OCI-LY3 (cell line): ENCODE data around the gene NTPCR.

Source experiments
- H2AFZ ChIP-seq: fragments of 200-600, 300-600 bp; shearing (Covaris generic); 2 replicates; pipeline ENCODE4 v1.6.0; 2014; ENCODE audit warnings: antibody characterized with exemption, low read depth, low read length
- H3K27ac ChIP-seq: fragments of 200-600, 300-600 bp; sonication (generic); 2 replicates; pipeline ENCODE4 v1.5.1; 2014; ENCODE audit warnings: mild to moderate bottlenecking, low read length, moderate library complexity, mixed read lengths
- H3K27me3 ChIP-seq: fragments of 200-600, 300-600 bp; sonication (generic); 2 replicates; pipeline ENCODE4 v1.6.1; 2014; ENCODE audit warnings: low read depth, low read length, mixed read lengths
- H3K36me3 ChIP-seq: fragments of 200-600, 300-600 bp; sonication (generic); replicated peaks from 2 replicates; pipeline ENCODE3; 2014; ENCODE audit warnings: low read depth, low read length, mixed read lengths
- H3K4me1 ChIP-seq: fragments of 300-600, 200-600 bp; sonication (generic); 2 replicates; pipeline ENCODE4 v1.6.1; 2014; ENCODE audit warnings: low read length, mixed read lengths
- H3K4me2 ChIP-seq: fragments of 200-600, 300-600 bp; sonication (generic); 2 replicates; pipeline ENCODE4 v1.6.1; 2014; ENCODE audit warnings: low read length, mixed read lengths
- H3K4me3 ChIP-seq: fragments of 300-600, 200-600 bp; sonication (generic); 2 replicates; pipeline ENCODE4 v1.5.1; 2014; ENCODE audit warnings: antibody characterized with exemption, mild to moderate bottlenecking, low read length, moderate library complexity
- H3K79me2 ChIP-seq: fragments of 300-600, 200-600 bp; shearing (Covaris generic); 2 replicates; pipeline ENCODE4 v1.6.1; 2014; ENCODE audit warnings: mild to moderate bottlenecking, low read length, mixed read lengths
- H3K9ac ChIP-seq: fragments of 300-600, 200-600 bp; shearing (Covaris generic); 2 replicates; pipeline ENCODE4 v1.6.0; 2014; ENCODE audit warnings: mild to moderate bottlenecking, low read length, moderate library complexity
- H3K9me3 ChIP-seq: fragments of 200-600, 300-600 bp; shearing (Covaris generic); 2 replicates; pipeline ENCODE4 v1.6.1; 2014; ENCODE audit warnings: low read length, mixed read lengths; ENCODE audit not compliant: insufficient read depth
- H4K20me1 ChIP-seq: fragments of 200-600, 300-600 bp; sonication (generic); 2 replicates; pipeline ENCODE4 v1.6.1; 2016; ENCODE audit warnings: low read length, mixed read lengths; ENCODE audit not compliant: insufficient read depth
- EZH2phosphoT487 ChIP-seq: fragments of 200-600 bp; shearing (Covaris generic); IDR thresholded peaks from 2 replicates; pipeline ENCODE4 v1.6.1; 2018; ENCODE audit warnings: antibody characterized with exemption, mixed run types, low read depth
- TF ChIP-seq, protein P1 (sequence below): fragments of 200-600, 300-600 bp; sonication (generic); IDR thresholded peaks from 2 replicates; pipeline ENCODE4 v1.5.1; 2014; ENCODE audit warnings: antibody characterized with exemption, low read length, low read depth

Gene NTPCR

DNA sequence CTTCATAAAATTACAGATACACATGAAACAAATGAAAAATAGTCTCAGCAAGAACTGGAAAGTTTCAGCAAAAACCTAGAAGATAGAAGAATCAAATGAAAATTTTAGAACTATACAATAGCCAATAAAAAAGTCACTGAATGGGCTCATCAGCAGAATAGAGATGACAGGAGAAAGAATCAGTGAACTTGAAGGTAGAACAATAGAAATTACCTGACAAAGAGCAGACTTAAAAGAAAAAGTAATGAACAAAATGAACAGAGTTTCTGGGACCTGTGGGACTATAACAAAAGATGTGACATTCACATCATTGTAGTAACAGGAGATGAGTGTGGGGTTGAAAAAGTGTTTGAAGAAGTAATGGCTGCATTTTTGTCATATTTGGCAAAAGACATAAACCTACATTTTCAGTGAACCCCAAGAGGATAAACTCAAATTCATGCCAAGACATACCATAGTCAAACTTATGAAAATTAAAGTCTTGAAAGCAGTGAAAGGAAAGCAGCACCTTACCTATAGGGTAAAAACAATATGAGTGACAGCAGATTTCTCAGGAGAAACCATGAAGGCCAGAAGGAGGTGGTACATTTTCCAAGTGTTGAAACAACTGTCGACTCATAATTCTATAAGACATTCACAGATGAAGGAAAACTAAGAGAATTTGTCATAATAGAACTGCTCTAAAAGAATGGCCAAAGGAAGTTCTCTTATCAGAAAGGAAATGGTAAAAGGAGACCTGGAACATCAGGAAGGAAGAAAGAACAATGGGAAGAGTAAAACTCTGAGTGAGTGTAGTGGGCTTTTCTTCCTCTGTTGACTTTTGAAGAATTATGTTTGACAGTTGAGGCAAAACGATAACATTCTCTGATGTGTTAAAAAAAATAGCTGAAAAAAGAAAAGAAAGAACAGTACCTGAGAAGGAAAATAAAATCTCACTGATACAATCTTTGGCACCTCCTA lies 23.5 kb downstream of the NTPCR start:
- H3K9me3 ChIP-seq: peaks cover 8% of the 10 kb centered on the region
- no peaks in the 10 kb centered on the region for H4K20me1 ChIP-seq
- no peaks in the 10 kb centered on the region for H3K27me3 ChIP-seq
- H3K27ac ChIP-seq: no peak overlapping the region
- H3K4me3 ChIP-seq: no peak overlapping the region
- no peak overlapping the region for H3K9ac ChIP-seq
- H3K36me3 ChIP-seq: peaks cover 54% of the 10 kb centered on the region
- H3K79me2 ChIP-seq: no peaks in the 10 kb centered on the region
- H3K4me1 ChIP-seq: no peaks in the 10 kb centered on the region
- TF ChIP-seq EZH2phosphoT487: no peak
- TF ChIP-seq, protein P1, sequence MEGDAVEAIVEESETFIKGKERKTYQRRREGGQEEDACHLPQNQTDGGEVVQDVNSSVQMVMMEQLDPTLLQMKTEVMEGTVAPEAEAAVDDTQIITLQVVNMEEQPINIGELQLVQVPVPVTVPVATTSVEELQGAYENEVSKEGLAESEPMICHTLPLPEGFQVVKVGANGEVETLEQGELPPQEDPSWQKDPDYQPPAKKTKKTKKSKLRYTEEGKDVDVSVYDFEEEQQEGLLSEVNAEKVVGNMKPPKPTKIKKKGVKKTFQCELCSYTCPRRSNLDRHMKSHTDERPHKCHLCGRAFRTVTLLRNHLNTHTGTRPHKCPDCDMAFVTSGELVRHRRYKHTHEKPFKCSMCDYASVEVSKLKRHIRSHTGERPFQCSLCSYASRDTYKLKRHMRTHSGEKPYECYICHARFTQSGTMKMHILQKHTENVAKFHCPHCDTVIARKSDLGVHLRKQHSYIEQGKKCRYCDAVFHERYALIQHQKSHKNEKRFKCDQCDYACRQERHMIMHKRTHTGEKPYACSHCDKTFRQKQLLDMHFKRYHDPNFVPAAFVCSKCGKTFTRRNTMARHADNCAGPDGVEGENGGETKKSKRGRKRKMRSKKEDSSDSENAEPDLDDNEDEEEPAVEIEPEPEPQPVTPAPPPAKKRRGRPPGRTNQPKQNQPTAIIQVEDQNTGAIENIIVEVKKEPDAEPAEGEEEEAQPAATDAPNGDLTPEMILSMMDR: no peak
- no peak overlapping the region for H2AFZ ChIP-seq
- H3K4me2 ChIP-seq: no peak overlapping the region

DNA sequence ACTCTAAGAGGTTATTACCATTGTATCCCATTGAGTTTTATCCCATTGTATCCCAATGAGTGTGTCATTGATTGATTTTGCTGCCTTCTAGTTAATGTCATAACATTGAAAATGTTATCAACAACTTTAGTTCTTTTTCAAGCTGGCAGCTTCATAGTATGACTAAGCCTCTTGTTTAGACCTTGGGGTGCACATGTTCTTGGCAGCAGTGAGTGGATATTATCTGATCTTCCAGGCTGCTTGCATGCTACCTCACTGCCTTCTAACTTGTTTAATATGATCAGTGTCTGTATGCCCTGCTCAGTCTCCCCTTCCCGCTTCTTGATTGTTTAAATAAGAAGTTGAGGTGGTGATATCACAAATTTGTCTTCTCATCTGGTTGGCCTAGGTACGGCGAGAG lies 24.6 kb downstream of the NTPCR start:
- Histone ChIP-seq H3K27me3 (no peaks in the 10 kb centered on the region), H3K36me3 (peaks cover 51% of the 10 kb centered on the region), H3K4me3 (no peak overlapping the region), H2AFZ (no peak overlapping the region), H4K20me1 (no peaks in the 10 kb centered on the region), H3K4me1 (no peaks in the 10 kb centered on the region), H3K9me3 (peaks cover 8% of the 10 kb centered on the region), H3K9ac (no peak overlapping the region), H3K4me2 (no peak overlapping the region), H3K79me2 (no peaks in the 10 kb centered on the region), H3K27ac (no peak overlapping the region)
- TF ChIP-seq, protein P1: no peak

DNA sequence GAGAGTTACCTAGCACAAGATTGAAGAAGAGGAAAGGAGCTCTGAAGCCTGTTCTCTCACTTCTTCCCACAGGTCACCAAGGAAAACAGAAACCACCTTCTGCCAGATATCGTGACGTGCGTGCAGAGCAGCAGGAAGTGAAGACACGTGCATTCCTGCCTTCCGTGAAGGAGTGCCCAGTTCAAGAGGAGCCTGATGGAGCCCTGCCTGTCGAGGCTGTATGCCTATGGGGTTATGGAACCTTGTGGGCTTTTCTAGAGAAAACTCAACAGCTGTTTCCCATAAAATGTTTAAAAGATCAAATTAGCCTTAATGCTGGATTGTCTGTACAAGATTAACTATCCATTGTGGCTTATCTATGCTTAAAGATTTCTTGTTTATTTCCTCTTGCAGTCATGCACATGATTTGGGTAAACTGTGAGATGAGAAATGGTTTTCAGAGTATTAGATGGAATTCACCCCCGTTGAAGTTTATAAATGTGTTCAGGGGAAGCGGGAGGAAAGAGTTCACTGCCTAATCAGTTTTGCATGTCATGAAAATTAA lies 27.8 kb downstream of the NTPCR start:
- H3K36me3 ChIP-seq: peaks cover 33% of the 10 kb centered on the region
- TF ChIP-seq, protein P1: no peak
- no peak for TF ChIP-seq EZH2phosphoT487

DNA sequence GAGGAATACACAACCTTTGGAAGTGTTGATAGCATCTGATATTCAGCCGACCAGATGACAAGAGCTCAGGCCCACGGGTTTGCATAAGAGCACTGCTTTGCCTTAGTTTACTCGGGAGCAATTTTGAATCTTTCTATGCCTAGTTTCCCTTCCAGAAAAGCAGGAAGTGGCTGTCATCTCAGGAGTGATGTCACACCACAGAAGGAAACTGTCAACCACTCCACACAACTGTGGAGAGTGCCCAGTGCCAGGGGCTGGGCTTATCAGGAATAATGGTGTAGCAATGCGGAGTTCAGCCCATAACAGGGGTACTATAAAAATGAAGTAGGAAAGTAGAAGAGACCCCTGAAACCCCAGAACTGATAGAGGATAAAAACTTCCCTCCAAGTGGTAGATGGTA lies 28.4 kb downstream of the NTPCR start:
- Histone ChIP-seq H3K4me2 (no peak overlapping the region), H3K4me1 (no peaks in the 10 kb centered on the region), H3K9me3 (peaks cover 2% of the 10 kb centered on the region; the same call in 1 of the 2 replicates), H3K36me3 (peaks cover 27% of the 10 kb centered on the region), H3K27ac (no peak overlapping the region), H4K20me1 (no peaks in the 10 kb centered on the region), H3K4me3 (no peak overlapping the region), H3K79me2 (no peaks in the 10 kb centered on the region), H3K9ac (no peak overlapping the region), H3K27me3 (no peaks in the 10 kb centered on the region), H2AFZ (no peak overlapping the region)
- no peak for TF ChIP-seq EZH2phosphoT487
- TF ChIP-seq, protein P1: no peak

More for the DNA sequence above, 27.8 kb downstream of the NTPCR start:
- H4K20me1 ChIP-seq: no peaks in the 10 kb centered on the region
- no peak overlapping the region for H3K9ac ChIP-seq
- H3K79me2 ChIP-seq: no peaks in the 10 kb centered on the region
- no peaks in the 10 kb centered on the region for H3K4me1 ChIP-seq
- peaks cover 8% of the 10 kb centered on the region for H3K9me3 ChIP-seq
- H3K27me3 ChIP-seq: no peaks in the 10 kb centered on the region
- no peak overlapping the region for H3K27ac ChIP-seq
- no peak overlapping the region for H2AFZ ChIP-seq
- H3K4me2 ChIP-seq: no peak overlapping the region
- no peak overlapping the region for H3K4me3 ChIP-seq
